ENCODE data around the gene ATRNL1.

Gene ATRNL1

DNA sequence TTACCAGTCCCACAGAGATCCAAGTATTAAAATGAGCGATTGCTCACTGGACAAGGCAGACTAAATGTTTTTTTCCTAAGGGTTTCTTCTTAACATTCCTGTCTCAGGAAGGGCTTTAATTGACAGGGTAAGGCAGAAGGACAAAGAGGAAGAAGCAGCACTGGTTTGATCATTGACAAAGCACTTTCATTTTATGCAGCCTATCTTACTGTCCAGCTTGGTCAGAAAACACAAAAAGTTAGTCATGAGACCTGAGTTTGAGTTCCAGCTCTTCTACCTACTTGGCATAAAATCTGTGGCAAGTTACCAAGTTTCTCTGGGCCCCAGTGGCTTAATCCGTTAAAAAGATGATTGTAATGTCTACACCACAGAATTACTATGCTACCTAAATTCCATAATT, 721.4 kb downstream of the ATRNL1 start:
- H3K9me3 ChIP-seq (ENCODE audit: control insufficient read depth, insufficient read depth, low read length), result no peaks in the 10 kb centered on the region
- H3K27me3 ChIP-seq (ENCODE audit: control insufficient read depth, low read length), result no peaks in the 10 kb centered on the region
- no peaks in the 10 kb centered on the region for H3K4me1 ChIP-seq (ENCODE audit: control insufficient read depth, low read length)
- no peaks in the 10 kb centered on the region for H3K79me2 ChIP-seq (ENCODE audit: control insufficient read depth, low read length)
- H3K36me3 ChIP-seq (ENCODE audit: control insufficient read depth, low read length), result no peaks in the 10 kb centered on the region
- no peaks in the 10 kb centered on the region for H3F3A ChIP-seq (ENCODE audit: control insufficient read depth, insufficient read depth)
- H3K9me2 ChIP-seq (replicated peaks; ENCODE audit: control insufficient read depth, low read length), result no peaks in the 10 kb centered on the region
- no peak overlapping the region for H3K27ac ChIP-seq (ENCODE audit: low read depth, low read length)
- no peaks in the 10 kb centered on the region for H4K20me1 ChIP-seq (ENCODE audit: control insufficient read depth, insufficient read depth, low read depth, low read length)
- H3K4me3 ChIP-seq (ENCODE audit: low read length), result no peak overlapping the region
- TF ChIP-seq, protein P1, sequence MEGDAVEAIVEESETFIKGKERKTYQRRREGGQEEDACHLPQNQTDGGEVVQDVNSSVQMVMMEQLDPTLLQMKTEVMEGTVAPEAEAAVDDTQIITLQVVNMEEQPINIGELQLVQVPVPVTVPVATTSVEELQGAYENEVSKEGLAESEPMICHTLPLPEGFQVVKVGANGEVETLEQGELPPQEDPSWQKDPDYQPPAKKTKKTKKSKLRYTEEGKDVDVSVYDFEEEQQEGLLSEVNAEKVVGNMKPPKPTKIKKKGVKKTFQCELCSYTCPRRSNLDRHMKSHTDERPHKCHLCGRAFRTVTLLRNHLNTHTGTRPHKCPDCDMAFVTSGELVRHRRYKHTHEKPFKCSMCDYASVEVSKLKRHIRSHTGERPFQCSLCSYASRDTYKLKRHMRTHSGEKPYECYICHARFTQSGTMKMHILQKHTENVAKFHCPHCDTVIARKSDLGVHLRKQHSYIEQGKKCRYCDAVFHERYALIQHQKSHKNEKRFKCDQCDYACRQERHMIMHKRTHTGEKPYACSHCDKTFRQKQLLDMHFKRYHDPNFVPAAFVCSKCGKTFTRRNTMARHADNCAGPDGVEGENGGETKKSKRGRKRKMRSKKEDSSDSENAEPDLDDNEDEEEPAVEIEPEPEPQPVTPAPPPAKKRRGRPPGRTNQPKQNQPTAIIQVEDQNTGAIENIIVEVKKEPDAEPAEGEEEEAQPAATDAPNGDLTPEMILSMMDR (IDR thresholded peaks at IDR 0.05; ENCODE audit: low read depth, low read length, poor library complexity, severe bottlenecking), result no peak
- no peak for TF ChIP-seq EZH2phosphoT487 (IDR thresholded peaks at IDR 0.05; ENCODE audit: borderline replicate concordance, low read length)
- no peak overlapping the region for H3K4me2 ChIP-seq (ENCODE audit: low read length)

DNA sequence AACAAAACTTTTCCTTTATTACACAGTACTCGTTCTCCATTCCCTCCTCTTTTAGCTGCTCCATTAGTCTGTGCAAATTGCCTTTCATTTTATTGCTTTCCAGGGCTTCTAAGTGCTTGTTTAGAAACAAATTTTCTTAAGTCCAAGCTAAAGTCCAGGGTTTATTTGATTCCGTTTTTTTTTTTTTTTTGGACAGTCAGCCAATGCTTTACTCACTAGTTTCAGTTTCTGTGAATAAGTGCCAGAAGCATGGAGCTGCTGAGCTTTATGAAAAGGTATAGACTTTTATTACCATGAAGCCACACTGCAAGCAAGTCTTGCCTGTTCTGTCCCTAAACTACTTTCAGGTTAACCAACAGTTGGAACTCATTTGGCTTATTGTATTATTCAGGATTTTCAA, 724.8 kb downstream of the ATRNL1 start:
- H3K9me3 ChIP-seq (ENCODE audit: control insufficient read depth, insufficient read depth, low read length), result no peaks in the 10 kb centered on the region
- no peak overlapping the region for H3K27ac ChIP-seq (ENCODE audit: low read depth, low read length)
- TF ChIP-seq, protein P1 (IDR thresholded peaks at IDR 0.05; ENCODE audit: low read depth, low read length, poor library complexity, severe bottlenecking), result no peak
- TF ChIP-seq EZH2phosphoT487 (IDR thresholded peaks at IDR 0.05; ENCODE audit: borderline replicate concordance, low read length), result no peak
- H4K20me1 ChIP-seq (ENCODE audit: control insufficient read depth, insufficient read depth, low read depth, low read length), result no peaks in the 10 kb centered on the region
- no peaks in the 10 kb centered on the region for H3K9me2 ChIP-seq (replicated peaks; ENCODE audit: control insufficient read depth, low read length)
- no peaks in the 10 kb centered on the region for H3K36me3 ChIP-seq (ENCODE audit: control insufficient read depth, low read length)
- no peaks in the 10 kb centered on the region for H3K79me2 ChIP-seq (ENCODE audit: control insufficient read depth, low read length)
- no peak overlapping the region for H3K4me3 ChIP-seq (ENCODE audit: low read length)
- H3K4me1 ChIP-seq (ENCODE audit: control insufficient read depth, low read length), result no peaks in the 10 kb centered on the region
- H3F3A ChIP-seq (ENCODE audit: control insufficient read depth, insufficient read depth), result no peaks in the 10 kb centered on the region
- H3K27me3 ChIP-seq (ENCODE audit: control insufficient read depth, low read length), result no peaks in the 10 kb centered on the region
- H3K4me2 ChIP-seq (ENCODE audit: low read length), result no peak overlapping the region

DNA sequence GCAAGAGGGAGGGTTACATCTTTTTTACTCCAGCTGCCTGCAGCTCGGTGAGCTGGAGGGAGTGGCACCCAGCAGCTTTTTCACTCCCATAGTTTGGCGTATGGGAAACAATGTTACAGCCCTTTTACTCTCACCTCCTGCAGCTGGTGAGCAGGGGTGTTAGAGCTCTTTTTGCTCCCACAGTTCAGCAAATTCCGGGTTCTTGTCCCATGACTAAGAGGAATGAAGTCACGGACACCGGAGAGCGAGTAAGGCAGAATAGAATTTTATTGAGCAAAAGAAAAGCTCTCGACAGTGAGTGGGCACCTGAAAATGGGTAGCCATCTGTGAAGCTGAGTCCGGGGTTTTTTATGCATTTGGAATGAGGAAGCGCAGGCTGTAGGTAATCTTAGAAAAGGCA, 733.2 kb downstream of the ATRNL1 start:
- Histone ChIP-seq H3K9me3 (ENCODE audit: control insufficient read depth, insufficient read depth, low read length) (no peaks in the 10 kb centered on the region), H3K4me1 (ENCODE audit: control insufficient read depth, low read length) (no peaks in the 10 kb centered on the region)
- TF ChIP-seq EZH2phosphoT487 (IDR thresholded peaks at IDR 0.05; ENCODE audit: borderline replicate concordance, low read length), result no peak
- TF ChIP-seq, protein P1 (IDR thresholded peaks at IDR 0.05; ENCODE audit: low read depth, low read length, poor library complexity, severe bottlenecking), result no peak

More for the DNA sequence above, 733.2 kb downstream of the ATRNL1 start:
- H3K9me2 ChIP-seq (replicated peaks; ENCODE audit: control insufficient read depth, low read length), result no peaks in the 10 kb centered on the region
- H3K36me3 ChIP-seq (ENCODE audit: control insufficient read depth, low read length), result no peaks in the 10 kb centered on the region
- H3K27me3 ChIP-seq (ENCODE audit: control insufficient read depth, low read length), result no peaks in the 10 kb centered on the region
- H4K20me1 ChIP-seq (ENCODE audit: control insufficient read depth, insufficient read depth, low read depth, low read length), result no peaks in the 10 kb centered on the region
- H3K4me2 ChIP-seq (ENCODE audit: low read length), result no peak overlapping the region
- no peaks in the 10 kb centered on the region for H3K79me2 ChIP-seq (ENCODE audit: control insufficient read depth, low read length)
- H3K27ac ChIP-seq (ENCODE audit: low read depth, low read length), result no peak overlapping the region
- no peaks in the 10 kb centered on the region for H3F3A ChIP-seq (ENCODE audit: control insufficient read depth, insufficient read depth)
- H3K4me3 ChIP-seq (ENCODE audit: low read length), result no peak overlapping the region

All from DOHH2 (cell line).